Measurements from ENCODE around the gene PRRX1. TPM values are rescaled to one million over a fixed set of nuclear protein-coding genes. Genes with fewer than 3 reads are reported as not detected.

Gene PRRX1
- total and polyA plus RNA-seq, 9 donors = 31.2 to 80.3 (median 60.8) TPM

GRCh38 chr1:170619241-170620028 lies 44.5 kb upstream of the PRRX1 start:
- WGBS, 3 donors = 78 to 81% (median 78%) methylated on average over 7 of the region's 7 CpGs
- DNase-seq = no peak
- H3K4me3 ChIP-seq = no peak overlapping the region

GRCh38 chr1:170620164-170620563 lies 43.8 kb upstream of the PRRX1 start:
- TF ChIP-seq EP300 (IDR thresholded peaks at IDR 0.05) (no peak), CTCF (IDR thresholded peaks at IDR 0.05) (no peak), POLR2A (IDR thresholded peaks at IDR 0.05) (no peak)
- Histone ChIP-seq H3K4me3 (no peak overlapping the region), H3K4me1 (ENCODE audit: insufficient read depth) (no peaks in the 10 kb centered on the region), H3K36me3 (no peaks in the 10 kb centered on the region), H3K27ac (no peak overlapping the region), H3K9me3 (no peaks in the 10 kb centered on the region), H3K27me3 (no peaks in the 10 kb centered on the region)
- intact Hi-C loops (cut with DNase I) = no loop called here
- no peak for DNase-seq

More at GRCh38 chr1:170619241-170620028, 44.5 kb upstream of the PRRX1 start:
- TF ChIP-seq EP300 (IDR thresholded peaks at IDR 0.05) = no peak
- TF ChIP-seq POLR2A (IDR thresholded peaks at IDR 0.05) = no peak
- no peak for TF ChIP-seq CTCF (IDR thresholded peaks at IDR 0.05)
- Histone ChIP-seq H3K27me3 (no peaks in the 10 kb centered on the region), H3K4me1 (ENCODE audit: insufficient read depth) (no peaks in the 10 kb centered on the region), H3K27ac (no peak overlapping the region), H3K36me3 (no peaks in the 10 kb centered on the region), H3K9me3 (no peaks in the 10 kb centered on the region)
- intact Hi-C loops (cut with DNase I) = no loop called here

- WGBS, 3 donors = 28 to 50% (median 29%) methylated on average over 2 of the region's 2 CpGs
- Histone ChIP-seq H3K27me3 (no peaks in the 10 kb centered on the region), H3K36me3 (no peaks in the 10 kb centered on the region), H3K4me3 (no peak overlapping the region), H3K27ac (no peak overlapping the region), H3K4me1 (ENCODE audit: insufficient read depth) (no peaks in the 10 kb centered on the region), H3K9me3 (no peaks in the 10 kb centered on the region)
- TF ChIP-seq POLR2A (IDR thresholded peaks at IDR 0.05) (no peak), CTCF (IDR thresholded peaks at IDR 0.05) (no peak), EP300 (IDR thresholded peaks at IDR 0.05) (no peak)
- intact Hi-C loops (cut with DNase I) = no loop called here
- no peak for DNase-seq
Measured at GRCh38 chr1:170623171-170623570, 40.8 kb upstream of the PRRX1 start.

GRCh38 chr1:170624146-170624545 lies 39.8 kb upstream of the PRRX1 start:
- Histone ChIP-seq H3K4me1 (ENCODE audit: insufficient read depth) (no peaks in the 10 kb centered on the region), H3K27ac (no peak overlapping the region), H3K9me3 (no peaks in the 10 kb centered on the region), H3K36me3 (no peaks in the 10 kb centered on the region), H3K27me3 (no peaks in the 10 kb centered on the region), H3K4me3 (no peak overlapping the region)
- intact Hi-C loops (cut with DNase I) = no loop called here
- TF ChIP-seq EP300 (IDR thresholded peaks at IDR 0.05) (no peak), CTCF (IDR thresholded peaks at IDR 0.05) (no peak), POLR2A (IDR thresholded peaks at IDR 0.05) (no peak)
- WGBS, 3 donors = 67 to 88% (median 81%) methylated on average over 2 of the region's 2 CpGs
- no peak for DNase-seq

Data from ovary (tissue), 9 donors.